Measurements from ENCODE around the gene CBFB. TPM values are rescaled to one million over a fixed set of nuclear protein-coding genes. Genes with fewer than 3 reads are reported as not detected.
A peak's percentile ranks its signal among the peaks of the same experiment; 100 is the strongest.

The CBFB gene
- total RNA-seq, 1 experiment from 2014 or later, result 79.3 TPM

- Histone ChIP-seq H3K9me3 (ENCODE audit: low read length) (no peaks in the 10 kb centered on the region), H3K9me2 (replicated peaks; ENCODE audit: insufficient read depth, low read length) (no peaks in the 10 kb centered on the region), H4K20me1 (ENCODE audit: insufficient read depth, low read depth, low read length) (0 out of 2 replicates have a peak, but pooled peaks cover 5% of the 10 kb centered on the region), H3K79me2 (ENCODE audit: low read length) (peaks cover 87% of the 10 kb centered on the region), H3K4me1 (ENCODE audit: low read length) (no peaks in the 10 kb centered on the region), H3K36me3 (ENCODE audit: insufficient read depth, low read length) (peaks cover 23% of the 10 kb centered on the region; the same call in 1 of the 2 replicates), H3K27me3 (ENCODE audit: low read length) (no peaks in the 10 kb centered on the region), H3K4me3 (ENCODE audit: low read length) (no peak overlapping the region), H3K4me2 (ENCODE audit: low read depth, low read length, poor library complexity, severe bottlenecking) (no peak overlapping the region), H2AFZ (ENCODE audit: low read length) (no peak overlapping the region), H3K9ac (ENCODE audit: low read length) (no peak overlapping the region), H3K27ac (ENCODE audit: low read length) (no peak overlapping the region)
- no peak for DNase-seq
Measured at GRCh38 chr16:67063008-67063407, 34.1 kb downstream of the CBFB start.

GRCh38 chr16:67068212-67068753, 39.3 kb downstream of the CBFB start:
- no peaks in the 10 kb centered on the region for H3K4me1 ChIP-seq (ENCODE audit: low read length)
- no peak overlapping the region for H3K4me3 ChIP-seq (ENCODE audit: low read length)
- no peak overlapping the region for H2AFZ ChIP-seq (ENCODE audit: low read length)
- H4K20me1 ChIP-seq (ENCODE audit: insufficient read depth, low read depth, low read length), result no peaks in the 10 kb centered on the region
- H3K9me2 ChIP-seq (replicated peaks; ENCODE audit: insufficient read depth, low read length), result no peaks in the 10 kb centered on the region
- no peaks in the 10 kb centered on the region for H3K27me3 ChIP-seq (ENCODE audit: low read length)
- peaks cover 38% of the 10 kb centered on the region; the same call in 1 of the 2 replicates for H3K36me3 ChIP-seq (ENCODE audit: insufficient read depth, low read length)
- no peak for DNase-seq
- no peak overlapping the region for H3K9ac ChIP-seq (ENCODE audit: low read length)
- no peak overlapping the region for H3K4me2 ChIP-seq (ENCODE audit: low read depth, low read length, poor library complexity, severe bottlenecking)
- peaks cover 57% of the 10 kb centered on the region for H3K79me2 ChIP-seq (ENCODE audit: low read length)
- no peaks in the 10 kb centered on the region for H3K9me3 ChIP-seq (ENCODE audit: low read length)
- H3K27ac ChIP-seq (ENCODE audit: low read length), result no peak overlapping the region

- H2AFZ ChIP-seq (ENCODE audit: low read length), result no peak overlapping the region
- H3K9ac ChIP-seq (ENCODE audit: low read length), result no peak overlapping the region
- H3K9me2 ChIP-seq (replicated peaks; ENCODE audit: insufficient read depth, low read length), result no peaks in the 10 kb centered on the region
- H3K4me2 ChIP-seq (ENCODE audit: low read depth, low read length, poor library complexity, severe bottlenecking), result no peak overlapping the region
- no peaks in the 10 kb centered on the region for H3K4me1 ChIP-seq (ENCODE audit: low read length)
- H3K27me3 ChIP-seq (ENCODE audit: low read length), result no peaks in the 10 kb centered on the region
- DNase-seq, result no peak
- H3K4me3 ChIP-seq (ENCODE audit: low read length), result no peak overlapping the region
- peaks cover 37% of the 10 kb centered on the region for H3K79me2 ChIP-seq (ENCODE audit: low read length)
- H4K20me1 ChIP-seq (ENCODE audit: insufficient read depth, low read depth, low read length), result no peaks in the 10 kb centered on the region
- H3K27ac ChIP-seq (ENCODE audit: low read length), result no peak overlapping the region
- H3K9me3 ChIP-seq (ENCODE audit: low read length), result no peaks in the 10 kb centered on the region
- peaks cover 45% of the 10 kb centered on the region; the same call in 1 of the 2 replicates for H3K36me3 ChIP-seq (ENCODE audit: insufficient read depth, low read length)
Measured at GRCh38 chr16:67071476-67072048, 42.6 kb downstream of the CBFB start.

- Histone ChIP-seq H3K9me3 (ENCODE audit: low read length) (no peaks in the 10 kb centered on the region), H2AFZ (ENCODE audit: low read length) (no peak overlapping the region), H4K20me1 (ENCODE audit: insufficient read depth, low read depth, low read length) (no peaks in the 10 kb centered on the region), H3K27me3 (ENCODE audit: low read length) (no peaks in the 10 kb centered on the region), H3K4me2 (ENCODE audit: low read depth, low read length, poor library complexity, severe bottlenecking) (no peak overlapping the region), H3K4me3 (ENCODE audit: low read length) (no peak overlapping the region), H3K27ac (ENCODE audit: low read length) (no peak overlapping the region), H3K36me3 (ENCODE audit: insufficient read depth, low read length) (peaks cover 23% of the 10 kb centered on the region; the same call in 1 of the 2 replicates), H3K9me2 (replicated peaks; ENCODE audit: insufficient read depth, low read length) (no peaks in the 10 kb centered on the region), H3K79me2 (ENCODE audit: low read length) (peaks cover 56% of the 10 kb centered on the region), H3K4me1 (ENCODE audit: low read length) (no peaks in the 10 kb centered on the region), H3K9ac (ENCODE audit: low read length) (no peak overlapping the region)
- DNase-seq, result no peak
Measured at GRCh38 chr16:67075331-67075730, 46.4 kb downstream of the CBFB start.

- no peaks in the 10 kb centered on the region for H3K9me3 ChIP-seq (ENCODE audit: low read length)
- H3K36me3 ChIP-seq (ENCODE audit: insufficient read depth, low read length), result peaks cover 9% of the 10 kb centered on the region; the same call in 1 of the 2 replicates
Measured at GRCh38 chr16:67077871-67078270, 48.9 kb downstream of the CBFB start.

GRCh38 chr16:67082100-67082499, 53.2 kb downstream of the CBFB start:
- Histone ChIP-seq H3K27ac (ENCODE audit: low read length) (peak overlapping the region; percentile 83; the same call in 1 of the 2 replicates), H3K4me2 (ENCODE audit: low read depth, low read length, poor library complexity, severe bottlenecking) (no peak overlapping the region), H3K9ac (ENCODE audit: low read length) (no peak overlapping the region), H3K36me3 (ENCODE audit: insufficient read depth, low read length) (peaks cover 11% of the 10 kb centered on the region; the same call in 1 of the 2 replicates), H3K9me2 (replicated peaks; ENCODE audit: insufficient read depth, low read length) (no peaks in the 10 kb centered on the region), H3K79me2 (ENCODE audit: low read length) (peaks cover 70% of the 10 kb centered on the region), H2AFZ (ENCODE audit: low read length) (no peak overlapping the region), H4K20me1 (ENCODE audit: insufficient read depth, low read depth, low read length) (no peaks in the 10 kb centered on the region), H3K4me3 (ENCODE audit: low read length) (no peak overlapping the region), H3K27me3 (ENCODE audit: low read length) (no peaks in the 10 kb centered on the region), H3K4me1 (ENCODE audit: low read length) (peaks cover 27% of the 10 kb centered on the region), H3K9me3 (ENCODE audit: low read length) (no peaks in the 10 kb centered on the region)
- DNase-seq, result no peak

More at GRCh38 chr16:67077871-67078270, 48.9 kb downstream of the CBFB start:
- DNase-seq, result no peak
- H3K27ac ChIP-seq (ENCODE audit: low read length), result no peak overlapping the region
- no peak overlapping the region for H3K9ac ChIP-seq (ENCODE audit: low read length)
- no peak overlapping the region for H2AFZ ChIP-seq (ENCODE audit: low read length)
- peaks cover 57% of the 10 kb centered on the region for H3K79me2 ChIP-seq (ENCODE audit: low read length)
- no peaks in the 10 kb centered on the region for H3K27me3 ChIP-seq (ENCODE audit: low read length)
- no peak overlapping the region for H3K4me3 ChIP-seq (ENCODE audit: low read length)
- H3K9me2 ChIP-seq (replicated peaks; ENCODE audit: insufficient read depth, low read length), result no peaks in the 10 kb centered on the region
- H3K4me1 ChIP-seq (ENCODE audit: low read length), result peaks cover 8% of the 10 kb centered on the region
- no peak overlapping the region for H3K4me2 ChIP-seq (ENCODE audit: low read depth, low read length, poor library complexity, severe bottlenecking)
- H4K20me1 ChIP-seq (ENCODE audit: insufficient read depth, low read depth, low read length), result no peaks in the 10 kb centered on the region

GRCh38 chr16:67082891-67083290, 53.9 kb downstream of the CBFB start:
- no peaks in the 10 kb centered on the region for H3K9me2 ChIP-seq (replicated peaks; ENCODE audit: insufficient read depth, low read length)
- no peak overlapping the region for H2AFZ ChIP-seq (ENCODE audit: low read length)
- no peaks in the 10 kb centered on the region for H3K27me3 ChIP-seq (ENCODE audit: low read length)
- H3K79me2 ChIP-seq (ENCODE audit: low read length), result peaks cover 70% of the 10 kb centered on the region
- peaks cover 11% of the 10 kb centered on the region; the same call in 1 of the 2 replicates for H3K36me3 ChIP-seq (ENCODE audit: insufficient read depth, low read length)
- H3K4me2 ChIP-seq (ENCODE audit: low read depth, low read length, poor library complexity, severe bottlenecking), result no peak overlapping the region
- DNase-seq, result no peak
- no peak overlapping the region for H3K4me3 ChIP-seq (ENCODE audit: low read length)
- H3K4me1 ChIP-seq (ENCODE audit: low read length), result peaks cover 31% of the 10 kb centered on the region
- H3K27ac ChIP-seq (ENCODE audit: low read length), result peak overlapping the region; percentile 83
- no peaks in the 10 kb centered on the region for H4K20me1 ChIP-seq (ENCODE audit: insufficient read depth, low read depth, low read length)
- H3K9ac ChIP-seq (ENCODE audit: low read length), result no peak overlapping the region
- no peaks in the 10 kb centered on the region for H3K9me3 ChIP-seq (ENCODE audit: low read length)

- Histone ChIP-seq H3K4me2 (ENCODE audit: low read depth, low read length, poor library complexity, severe bottlenecking) (peak overlapping the region; percentile 24), H3K27ac (ENCODE audit: low read length) (peak overlapping the region; percentile 83)
Measured at GRCh38 chr16:67084345-67085028, 55.5 kb downstream of the CBFB start.

More at GRCh38 chr16:67084345-67085028, 55.5 kb downstream of the CBFB start:
- Histone ChIP-seq H3K79me2 (ENCODE audit: low read length) (peaks cover 71% of the 10 kb centered on the region), H3K36me3 (ENCODE audit: insufficient read depth, low read length) (peaks cover 14% of the 10 kb centered on the region; the same call in 1 of the 2 replicates), H3K9ac (ENCODE audit: low read length) (no peak overlapping the region), H3K9me3 (ENCODE audit: low read length) (no peaks in the 10 kb centered on the region), H3K9me2 (replicated peaks; ENCODE audit: insufficient read depth, low read length) (no peaks in the 10 kb centered on the region), H3K27me3 (ENCODE audit: low read length) (no peaks in the 10 kb centered on the region), H2AFZ (ENCODE audit: low read length) (no peak overlapping the region), H3K4me1 (ENCODE audit: low read length) (peaks cover 44% of the 10 kb centered on the region), H3K4me3 (ENCODE audit: low read length) (no peak overlapping the region), H4K20me1 (ENCODE audit: insufficient read depth, low read depth, low read length) (no peaks in the 10 kb centered on the region)
- peak; percentile 56 for DNase-seq
